Mucosa of descending colon (tissue), 3 donors: Measurements from ENCODE around the gene STEAP1B. TPM values are rescaled to one million over a fixed set of nuclear protein-coding genes. Genes with fewer than 3 reads are reported as not detected.
"Not testable (repeated sequence)": the region's sequence is repeated elsewhere in the genome, so short reads cannot be mapped to it uniquely, and the experiment has no call there.

Experiments
- ATAC-seq: fragments of 200-7000 bp; cut with Tn5 transposase; one replicate; pipeline ENCODE4 v1.9.1; 2020; ENCODE audit warnings: mild to moderate bottlenecking, moderate library complexity
- DNase-seq, 3 donors: peaks; one replicate each; pipeline ENCODE4 v3.0.0-alpha.2; 2020
- H3K36me3 ChIP-seq: fragments of 200-600 bp; one replicate; pipeline ENCODE4 v1.8.0; 2021; ENCODE audit warnings: low read depth, mild to moderate bottlenecking
- H3K4me1 ChIP-seq: fragments of 200-600 bp; one replicate; pipeline ENCODE4 v1.8.0; 2021; ENCODE audit warnings: low read depth, mild to moderate bottlenecking
- H3K4me3 ChIP-seq: fragments of 200-600 bp; one replicate; pipeline ENCODE4 v1.8.0; 2021; ENCODE audit warnings: mild to moderate bottlenecking
- H3K9me3 ChIP-seq: fragments of 200-600 bp; one replicate; pipeline ENCODE4 v1.8.0; 2021; ENCODE audit warnings: mild to moderate bottlenecking
- intact Hi-C, 2 donors: fragments of 100-400 bp; cut with DNase I in 1 of 2; cut with micrococcal nuclease in 1 of 2; formaldehyde crosslinking; loops; one replicate each; pipeline versions ENCODE4 v1.11.0 to v1.11.1; 2022; cut with DNase I, micrococcal nuclease
- total RNA-seq, 3 donors: library from RNA; stranded (reverse); fragmentation: NEBNext Ultra II Directional in 2 of 3; extraction: Animal tissue kit (Norgen Biotek cat#: 25700) in 2 of 3; gene quantifications; one replicate each; pipeline versions ENCODE4 v1.2.1 to v1.2.4, GENCODE V29; 2021 to 2023
- TF ChIP-seq, protein P1 (sequence below): fragments of 200-600 bp; IDR thresholded peaks from one replicate; pipeline ENCODE4 v1.8.0; 2022; ENCODE audit warnings: antibody characterized with exemption, mild to moderate bottlenecking
- donor health status: DM: no; HTN: no; CAD: no; lungs with moderate emphysema.
- donor health status: DM: no; HTN: no; CAD: no.
- donor health status: DM: no; HTN: yes; CAD: no.

STEAP1B gene
- total RNA-seq, 3 donors from 2014 or later, result 0.77 to 1.0 TPM; not detected in 1

- TF ChIP-seq, protein P1, sequence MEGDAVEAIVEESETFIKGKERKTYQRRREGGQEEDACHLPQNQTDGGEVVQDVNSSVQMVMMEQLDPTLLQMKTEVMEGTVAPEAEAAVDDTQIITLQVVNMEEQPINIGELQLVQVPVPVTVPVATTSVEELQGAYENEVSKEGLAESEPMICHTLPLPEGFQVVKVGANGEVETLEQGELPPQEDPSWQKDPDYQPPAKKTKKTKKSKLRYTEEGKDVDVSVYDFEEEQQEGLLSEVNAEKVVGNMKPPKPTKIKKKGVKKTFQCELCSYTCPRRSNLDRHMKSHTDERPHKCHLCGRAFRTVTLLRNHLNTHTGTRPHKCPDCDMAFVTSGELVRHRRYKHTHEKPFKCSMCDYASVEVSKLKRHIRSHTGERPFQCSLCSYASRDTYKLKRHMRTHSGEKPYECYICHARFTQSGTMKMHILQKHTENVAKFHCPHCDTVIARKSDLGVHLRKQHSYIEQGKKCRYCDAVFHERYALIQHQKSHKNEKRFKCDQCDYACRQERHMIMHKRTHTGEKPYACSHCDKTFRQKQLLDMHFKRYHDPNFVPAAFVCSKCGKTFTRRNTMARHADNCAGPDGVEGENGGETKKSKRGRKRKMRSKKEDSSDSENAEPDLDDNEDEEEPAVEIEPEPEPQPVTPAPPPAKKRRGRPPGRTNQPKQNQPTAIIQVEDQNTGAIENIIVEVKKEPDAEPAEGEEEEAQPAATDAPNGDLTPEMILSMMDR, result no peak
- ATAC-seq (no peak), DNase-seq (no peak)
- intact Hi-C loops, result no loop called here
- Histone ChIP-seq H3K4me3 (no peak overlapping the region), H3K36me3 (no peaks in the 10 kb centered on the region), H3K4me1 (no peaks in the 10 kb centered on the region), H3K9me3 (no peaks in the 10 kb centered on the region)
Observed at GRCh38 chr7:22544245-22544644, 44.3 kb upstream of the STEAP1B start.

DNA sequence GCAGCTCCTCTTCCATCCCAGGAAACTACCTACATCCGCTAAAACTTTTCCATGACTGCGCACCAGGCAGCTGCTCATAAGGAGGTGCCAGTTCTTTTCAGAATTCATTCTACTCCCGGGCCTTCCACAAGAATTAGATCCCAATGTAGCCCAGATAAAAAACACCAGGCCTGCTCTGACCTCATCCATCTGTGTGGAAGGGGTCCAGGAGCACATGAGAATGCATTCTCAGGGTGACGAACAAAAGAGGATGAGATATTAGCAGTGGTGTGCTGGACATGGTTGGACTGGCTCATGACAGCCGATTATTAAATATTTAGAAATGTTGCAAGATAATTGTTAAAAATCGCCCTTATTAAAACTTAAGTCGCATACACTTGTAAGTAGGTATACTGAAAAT lies 43.2 kb upstream of the STEAP1B start:
- intact Hi-C loops, result no loop called here
- TF ChIP-seq, protein P1, result no peak
- no peak for ATAC-seq

GRCh38 chr7:22542669-22543068 lies 42.7 kb upstream of the STEAP1B start:
- H3K36me3 ChIP-seq, result no peaks in the 10 kb centered on the region
- TF ChIP-seq, protein P1, result no peak
- H3K9me3 ChIP-seq, result no peaks in the 10 kb centered on the region
- no peak overlapping the region for H3K4me3 ChIP-seq
- no peaks in the 10 kb centered on the region for H3K4me1 ChIP-seq
- no peak for ATAC-seq
- DNase-seq, result no peak
- intact Hi-C loops, result no loop called here

More for the DNA sequence above, 43.2 kb upstream of the STEAP1B start:
- H3K4me3 ChIP-seq, result no peak overlapping the region
- H3K9me3 ChIP-seq, result no peaks in the 10 kb centered on the region
- no peaks in the 10 kb centered on the region for H3K36me3 ChIP-seq
- no peak for DNase-seq
- H3K4me1 ChIP-seq, result no peaks in the 10 kb centered on the region

DNA sequence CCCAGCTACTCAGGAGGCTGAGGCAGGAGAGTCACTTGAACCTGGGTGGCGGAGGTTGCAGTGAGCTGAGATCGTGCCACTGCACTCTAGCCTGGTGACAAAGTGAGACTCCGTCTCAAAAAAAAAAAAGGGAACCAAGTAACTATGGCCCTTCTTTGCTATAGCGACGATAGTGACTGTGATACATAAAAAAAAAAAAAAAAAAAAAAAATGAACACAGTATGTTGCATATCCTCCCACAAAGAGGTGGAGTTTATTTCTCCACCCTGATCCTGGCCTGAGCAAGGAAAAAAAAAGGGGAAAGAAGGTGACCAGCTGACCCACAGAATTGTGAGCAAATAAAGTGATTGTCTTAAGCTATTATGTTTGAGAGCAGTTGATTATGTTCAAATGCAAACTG lies 42.3 kb upstream of the STEAP1B start:
- no peak for DNase-seq
- TF ChIP-seq, protein P1, result no peak
- no peak for ATAC-seq
- Histone ChIP-seq H3K4me1 (no peaks in the 10 kb centered on the region), H3K4me3 (no peak overlapping the region), H3K36me3 (no peaks in the 10 kb centered on the region), H3K9me3 (no peaks in the 10 kb centered on the region)
- intact Hi-C loops, result no loop called here

GRCh38 chr7:22541789-22542188 lies 41.8 kb upstream of the STEAP1B start:
- H3K4me3 ChIP-seq, result no peak overlapping the region
- TF ChIP-seq, protein P1, result no peak
- H3K9me3 ChIP-seq, result no peaks in the 10 kb centered on the region
- H3K36me3 ChIP-seq, result no peaks in the 10 kb centered on the region
- H3K4me1 ChIP-seq, result no peaks in the 10 kb centered on the region
- ATAC-seq (no peak), DNase-seq (no peak)
- intact Hi-C loops, result no loop called here

- H3K4me1 ChIP-seq, intact Hi-C loops, H3K9me3 ChIP-seq, DNase-seq, H3K4me3 ChIP-seq, H3K36me3 ChIP-seq, ATAC-seq: not testable (repeated sequence)
Observed at GRCh38 chr7:22528537-22528936, 28.5 kb upstream of the STEAP1B start.

DNA sequence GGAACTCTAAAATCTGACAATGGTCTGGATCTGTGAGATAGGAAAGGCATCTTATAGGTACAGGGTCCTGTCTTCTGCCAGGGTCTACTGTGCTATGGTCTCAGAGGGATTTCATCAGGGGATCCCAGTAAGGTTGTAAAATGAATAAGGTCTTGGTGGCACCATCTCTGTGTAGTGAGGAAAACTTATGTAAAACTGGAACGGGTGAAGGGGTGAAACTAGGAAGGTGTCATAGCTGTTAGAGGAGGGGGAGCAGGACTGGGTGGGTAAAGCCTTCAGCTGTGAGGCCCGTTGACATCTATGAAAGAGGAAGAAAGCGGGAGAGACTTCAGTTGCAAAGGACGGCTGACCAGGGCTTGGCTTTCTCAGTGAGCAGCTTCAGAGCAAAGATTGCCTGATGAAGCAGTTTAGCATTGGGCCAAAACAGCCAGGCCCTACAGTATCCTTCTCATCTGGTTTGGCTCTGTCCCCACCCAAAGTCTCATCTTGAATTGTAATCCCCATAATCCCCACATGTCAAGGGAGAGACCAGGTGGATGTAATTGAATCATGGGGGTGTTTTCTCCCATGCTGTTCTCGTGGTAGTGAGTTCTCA lies 24.5 kb upstream of the STEAP1B start:
- not testable (repeated sequence) for H3K9me3 ChIP-seq, ATAC-seq

DNA sequence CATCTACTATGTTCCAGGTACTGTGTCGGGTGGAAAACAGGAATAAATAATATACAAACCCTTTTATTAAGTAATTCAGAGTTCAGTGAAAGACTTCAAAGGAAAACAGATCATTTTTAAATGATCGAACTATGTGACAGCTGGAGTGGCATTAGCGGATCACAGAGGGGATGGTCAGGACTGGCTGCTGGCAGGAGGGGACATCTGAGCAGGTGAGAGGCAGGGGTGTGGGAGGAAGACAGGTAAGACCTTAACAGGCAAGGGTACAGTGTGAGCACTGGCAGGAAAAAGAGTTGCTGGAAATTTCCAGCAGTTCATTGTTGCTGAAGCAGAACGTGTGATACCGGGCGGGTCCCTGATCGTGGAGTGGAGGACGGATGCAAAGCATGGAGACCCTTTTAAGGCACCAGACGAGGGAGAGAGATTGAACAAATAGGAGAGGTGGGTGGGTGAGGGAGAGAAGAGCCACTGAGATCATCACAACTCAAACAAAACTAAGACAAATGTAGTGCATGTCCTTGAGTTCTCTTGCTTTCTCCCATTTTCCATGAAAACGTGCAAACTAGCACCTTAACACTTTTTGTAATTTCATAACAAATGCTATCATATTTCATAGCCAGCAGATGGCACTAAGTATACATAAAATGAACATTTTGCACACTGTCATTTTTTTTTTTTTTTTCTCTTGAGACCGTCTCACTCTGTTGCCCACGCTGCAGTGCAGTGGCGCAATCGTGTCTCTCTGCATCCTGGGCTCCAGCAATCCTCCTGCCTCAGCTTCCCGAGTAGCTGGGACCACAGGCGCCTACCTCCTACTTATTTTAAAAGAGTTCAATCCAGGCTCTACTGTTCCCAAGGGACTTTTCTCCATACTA lies 23.7 kb upstream of the STEAP1B start:
- H3K4me1 ChIP-seq, H3K36me3 ChIP-seq, DNase-seq, intact Hi-C loops, H3K9me3 ChIP-seq, H3K4me3 ChIP-seq: not testable (repeated sequence)
- ATAC-seq, result peak; percentile 48

More for the DNA sequence above, 24.5 kb upstream of the STEAP1B start:
- DNase-seq, H3K36me3 ChIP-seq, H3K4me1 ChIP-seq, H3K4me3 ChIP-seq, intact Hi-C loops: not testable (repeated sequence)

GRCh38 chr7:22519560-22519959 lies 19.6 kb upstream of the STEAP1B start:
- intact Hi-C loops, DNase-seq, H3K36me3 ChIP-seq, H3K4me3 ChIP-seq, H3K9me3 ChIP-seq, ATAC-seq, H3K4me1 ChIP-seq: not testable (repeated sequence)
